Progenitor cell of endocrine pancreas (in vitro differentiated cells): ENCODE data around the gene PLXNA2. TPM values are rescaled to one million over a fixed set of nuclear protein-coding genes. Genes with fewer than 3 reads are reported as not detected.

Experiments used
- DNase-seq: peaks from one replicate; pipeline ENCODE4 v3.0.0; 2021; ENCODE audit warnings: low spot score; ENCODE audit not compliant: unreplicated experiment
- H3K27ac Mint-ChIP-seq: 2 replicates; pipeline ENCODE4 v1.8.0; 2021; ENCODE audit warnings: mild to moderate bottlenecking, moderate library complexity, mixed read lengths
- H3K27me3 Mint-ChIP-seq: 2 replicates; pipeline ENCODE4 v1.8.0; 2021; ENCODE audit warnings: mixed read lengths
- H3K36me3 Mint-ChIP-seq: 2 replicates; pipeline ENCODE4 v1.8.0; 2022; ENCODE audit warnings: mixed read lengths; ENCODE audit not compliant: insufficient read depth
- H3K4me1 Mint-ChIP-seq: 2 replicates; pipeline ENCODE4 v1.8.0; 2021; ENCODE audit warnings: low read depth, mixed read lengths
- H3K4me3 Mint-ChIP-seq: 2 replicates; pipeline ENCODE4 v1.8.0; 2021; ENCODE audit warnings: low read depth, mild to moderate bottlenecking, moderate library complexity, mixed read lengths
- H3K9me3 Mint-ChIP-seq: 2 replicates; pipeline ENCODE4 v1.8.0; 2021; ENCODE audit warnings: low read depth, mixed read lengths
- CTCF ChIP-seq: fragments of 200-600 bp; sonication (generic); IDR thresholded peaks from one replicate; pipeline ENCODE4 v1.5.0; 2021; ENCODE audit warnings: antibody characterized with exemption, mild to moderate bottlenecking; ENCODE audit not compliant: unreplicated experiment
- total RNA-seq: library from RNA; stranded (reverse); gene quantifications from 2 replicates; pipeline ENCODE4 v1.2.1, GENCODE V29; 2021

Gene PLXNA2
- total RNA-seq, 1 donor from 2014 or later: 34.9 TPM

- Mint-ChIP-seq H3K9me3 (no peaks in the 10 kb centered on the region), H3K36me3 (peaks cover 8% of the 10 kb centered on the region), H3K27me3 (peaks cover 19% of the 10 kb centered on the region), H3K4me1 (peaks cover 6% of the 10 kb centered on the region), H3K27ac (no peak overlapping the region), H3K4me3 (no peak overlapping the region)
- TF ChIP-seq CTCF: no peak
- DNase-seq: no peak
Measured at GRCh38 chr1:208074353-208074752, 169.8 kb downstream of the PLXNA2 start.

- no peaks in the 10 kb centered on the region for H3K9me3 Mint-ChIP-seq
- no peak overlapping the region for H3K4me3 Mint-ChIP-seq
- no peak for TF ChIP-seq CTCF
- H3K36me3 Mint-ChIP-seq: peaks cover 5% of the 10 kb centered on the region
- peaks cover 6% of the 10 kb centered on the region for H3K4me1 Mint-ChIP-seq
- H3K27ac Mint-ChIP-seq: no peak overlapping the region
- no peak for DNase-seq
- H3K27me3 Mint-ChIP-seq: peaks cover 20% of the 10 kb centered on the region
Measured at GRCh38 chr1:208071435-208072031, 172.7 kb downstream of the PLXNA2 start.

- TF ChIP-seq CTCF: no peak
- peaks cover 33% of the 10 kb centered on the region for H3K27me3 Mint-ChIP-seq
- no peaks in the 10 kb centered on the region for H3K9me3 Mint-ChIP-seq
- no peak overlapping the region for H3K27ac Mint-ChIP-seq
- peaks cover 6% of the 10 kb centered on the region for H3K4me1 Mint-ChIP-seq
- H3K36me3 Mint-ChIP-seq: peaks cover 5% of the 10 kb centered on the region
- no peak for DNase-seq
- H3K4me3 Mint-ChIP-seq: no peak overlapping the region
Measured at GRCh38 chr1:208069908-208070307, 174.3 kb downstream of the PLXNA2 start.

DNA sequence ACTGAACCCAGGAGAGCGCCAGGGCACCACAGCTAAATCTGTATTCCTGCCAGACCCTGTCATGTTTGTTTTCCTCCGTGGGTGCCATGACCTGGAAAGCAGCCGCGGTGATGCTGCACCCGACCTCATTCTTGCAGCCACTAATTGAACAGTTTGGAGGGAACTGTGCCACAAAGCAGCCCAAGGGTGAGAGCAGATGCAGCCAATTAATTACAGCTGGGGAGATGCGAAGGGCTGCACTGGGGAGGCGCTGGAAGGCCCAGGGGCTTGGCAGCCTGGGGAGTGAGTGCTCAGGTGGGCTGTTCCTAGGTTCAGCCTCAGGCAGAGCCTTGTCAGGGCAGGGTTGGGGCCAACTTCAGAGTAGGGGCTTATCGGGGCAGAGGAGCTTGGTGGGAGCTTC, 174.9 kb downstream of the PLXNA2 start:
- Mint-ChIP-seq H3K27ac (no peak overlapping the region), H3K27me3 (peaks cover 36% of the 10 kb centered on the region), H3K4me1 (peaks cover 6% of the 10 kb centered on the region), H3K36me3 (peaks cover 4% of the 10 kb centered on the region), H3K4me3 (no peak overlapping the region), H3K9me3 (no peaks in the 10 kb centered on the region)
- no peak for TF ChIP-seq CTCF
- DNase-seq: no peak

DNA sequence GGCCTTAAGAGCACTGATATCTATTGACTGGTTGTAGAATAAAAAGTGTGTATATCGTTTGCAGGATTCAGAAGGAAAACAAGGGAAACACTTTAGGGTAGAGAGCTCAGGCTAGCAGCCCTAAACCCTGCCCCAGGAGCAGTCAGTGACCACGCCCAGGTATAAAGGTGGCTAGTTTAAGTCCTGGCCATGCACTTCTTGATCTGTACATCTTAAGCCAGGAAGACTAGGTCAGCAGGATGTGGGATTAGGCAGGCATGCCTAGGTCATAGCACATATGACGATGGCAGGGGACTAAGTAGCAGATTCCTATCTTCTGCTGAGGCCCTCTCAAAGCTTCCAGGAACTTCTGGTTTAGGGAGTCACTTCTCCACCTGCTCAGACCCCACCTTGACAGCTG, 175.3 kb downstream of the PLXNA2 start:
- no peak for DNase-seq
- no peak for TF ChIP-seq CTCF
- no peaks in the 10 kb centered on the region for H3K9me3 Mint-ChIP-seq
- H3K27ac Mint-ChIP-seq: no peak overlapping the region
- peaks cover under 1% of the 10 kb centered on the region for H3K36me3 Mint-ChIP-seq
- H3K4me3 Mint-ChIP-seq: no peak overlapping the region
- H3K27me3 Mint-ChIP-seq: peaks cover 40% of the 10 kb centered on the region
- H3K4me1 Mint-ChIP-seq: peaks cover 6% of the 10 kb centered on the region
